Bronchial epithelial cell (primary cell): ENCODE results near the gene SCD5. TPM values are rescaled to one million over a fixed set of nuclear protein-coding genes. Genes with fewer than 3 reads are reported as not detected.

Experiments used
- DNase-seq: peaks from one replicate; pipeline ENCODE4 v3.0.0-alpha.2; 2010; ENCODE audit warnings: low read depth
- FAIRE-seq: peaks from 2 replicates; lab custom pipeline; 2011; peaks lifted over from hg19 to GRCh38; lab: Jason Lieb, UNC
- H3K27me3 ChIP-seq: 2 replicates; pipeline ENCODE4 v1.5.1; 2011; ENCODE audit warnings: low read length; ENCODE audit not compliant: control insufficient read depth, insufficient read depth
- H3K36me3 ChIP-seq: 2 replicates; pipeline ENCODE4 v1.5.1; 2011; ENCODE audit warnings: low read length; ENCODE audit not compliant: control insufficient read depth, insufficient read depth
- H3K4me3 ChIP-seq: 2 replicates; pipeline ENCODE4 v1.5.1; 2011; ENCODE audit warnings: mild to moderate bottlenecking, low read depth, low read length, control low read depth
- CTCF ChIP-seq: IDR thresholded peaks from 2 replicates; pipeline ENCODE4 v1.5.1; 2011; ENCODE audit warnings: mild to moderate bottlenecking, moderate library complexity, low read length, control low read depth, inconsistent platforms; ENCODE audit not compliant: insufficient read depth, severe bottlenecking
- total RNA-seq: library from RNA; depleted of rRNA; stranded (reverse); fragments of >200 nt; gene quantifications from 2 replicates; pipeline ENCODE4 v1.2.1, GENCODE V29; 2014

The SCD5 gene
- total RNA-seq, 1 donor from 2014 or later: 1.3 TPM

GRCh38 chr4:82755650-82756049 is 42.9 kb downstream of the SCD5 start:
- no peak for FAIRE-seq
- no peak for DNase-seq
- no peak for TF ChIP-seq CTCF
- Histone ChIP-seq H3K4me3 (no peak overlapping the region), H3K36me3 (no peaks in the 10 kb centered on the region), H3K27me3 (no peaks in the 10 kb centered on the region)

- H3K27me3 ChIP-seq: no peaks in the 10 kb centered on the region
- DNase-seq: no peak
- H3K36me3 ChIP-seq: no peaks in the 10 kb centered on the region
- no peak for TF ChIP-seq CTCF
- FAIRE-seq: no peak
- no peak overlapping the region for H3K4me3 ChIP-seq
Measured at GRCh38 chr4:82754513-82755165, 44.0 kb downstream of the SCD5 start.

GRCh38 chr4:82753725-82754410 is 44.7 kb downstream of the SCD5 start:
- TF ChIP-seq CTCF: no peak
- H3K36me3 ChIP-seq: no peaks in the 10 kb centered on the region
- DNase-seq (peak; percentile 83), FAIRE-seq (no peak)
- no peaks in the 10 kb centered on the region for H3K27me3 ChIP-seq
- no peak overlapping the region for H3K4me3 ChIP-seq

- FAIRE-seq: no peak
- TF ChIP-seq CTCF: no peak
- H3K27me3 ChIP-seq: no peaks in the 10 kb centered on the region
- no peak overlapping the region for H3K4me3 ChIP-seq
- H3K36me3 ChIP-seq: no peaks in the 10 kb centered on the region
- peak; percentile 43 for DNase-seq
Measured at GRCh38 chr4:82753238-82753637, 45.4 kb downstream of the SCD5 start.

GRCh38 chr4:82748810-82749470 is 49.7 kb downstream of the SCD5 start:
- Histone ChIP-seq H3K27me3 (no peaks in the 10 kb centered on the region), H3K36me3 (no peaks in the 10 kb centered on the region), H3K4me3 (no peak overlapping the region)
- DNase-seq (peak; percentile 46), FAIRE-seq (no peak)
- TF ChIP-seq CTCF: no peak
